NCI-H460 (cell line): ENCODE data around the gene PSMA2. TPM values are rescaled to one million over a fixed set of nuclear protein-coding genes. Genes with fewer than 3 reads are reported as not detected.
A peak's percentile ranks its signal among the peaks of the same experiment; 100 is the strongest.
"Not testable (repeated sequence)": the region's sequence is repeated elsewhere in the genome, so short reads cannot be mapped to it uniquely, and the experiment has no call there.

Experiments used
- DNase-seq: peaks from one replicate; pipeline ENCODE4 v3.0.0-alpha.2; 2016; ENCODE audit warnings: low read depth; ENCODE audit errors: extremely low read depth
- total RNA-seq: library from RNA; depleted of rRNA; stranded (reverse); fragments of >200 nt; shearing (Covaris generic); gene quantifications from 2 replicates; pipeline ENCODE4 v1.2.3, GENCODE V29; 2014

The PSMA2 gene
- total RNA-seq, 1 experiment from 2014 or later = 102 TPM

DNA sequence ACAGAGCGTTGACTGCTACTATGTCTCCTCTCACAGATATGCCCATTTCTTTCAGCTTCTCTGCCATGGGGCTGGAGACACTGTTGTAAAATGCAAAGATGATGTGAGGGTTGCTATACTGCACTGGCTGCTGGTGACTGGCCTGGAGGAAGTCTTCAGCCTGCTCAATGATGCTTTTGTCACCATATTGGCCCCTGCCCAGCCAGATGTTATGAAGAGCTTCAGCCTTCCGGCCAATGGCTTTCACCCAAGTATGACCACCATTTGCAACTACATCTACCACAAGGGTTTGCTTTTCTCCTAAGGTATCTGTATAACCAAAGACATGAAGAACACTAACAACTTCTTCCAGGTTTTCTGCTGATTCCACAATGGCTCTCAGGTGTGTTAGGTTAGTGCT, 21.7 kb downstream of the PSMA2 start:
- DNase-seq = no peak

DNA sequence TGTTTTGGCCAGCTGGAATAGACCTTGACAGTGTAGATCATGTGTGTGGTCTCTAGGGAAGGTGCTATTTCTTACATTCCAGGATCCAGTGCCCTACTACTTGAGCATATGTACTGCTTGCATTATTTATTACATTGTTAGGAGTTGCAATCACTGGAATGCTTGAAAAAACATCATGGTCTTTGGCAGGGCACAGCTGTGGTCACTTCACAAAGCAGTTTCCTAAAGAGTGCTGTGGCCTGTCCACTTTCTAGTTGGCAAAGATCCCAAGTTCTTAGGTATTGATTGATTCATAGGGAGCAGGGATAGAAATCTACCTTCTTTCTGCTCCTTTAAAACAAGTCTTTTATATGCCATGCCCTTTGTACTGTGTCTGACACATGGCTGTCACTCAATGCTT, 24.7 kb downstream of the PSMA2 start:
- no peak for DNase-seq

DNA sequence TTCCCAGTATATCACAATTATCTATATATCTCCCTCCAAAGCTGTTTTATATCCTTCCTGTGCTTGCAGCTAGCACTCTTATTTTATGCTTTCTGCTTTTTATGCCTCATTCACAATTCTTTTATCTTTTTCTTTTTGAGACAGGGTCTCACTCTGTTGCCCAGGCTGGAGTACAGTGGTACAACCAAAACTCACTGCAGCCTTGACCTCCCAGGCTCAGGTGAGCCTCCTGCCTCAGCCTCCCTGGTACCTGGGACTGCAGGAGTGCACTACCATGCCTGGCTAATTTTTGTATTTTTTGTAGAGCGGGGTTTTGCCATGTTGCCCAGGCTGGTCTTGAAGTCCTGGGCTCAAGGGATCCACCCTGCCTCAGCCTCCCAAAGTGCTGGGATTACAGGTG, 25.8 kb downstream of the PSMA2 start:
- no peak for DNase-seq

DNA sequence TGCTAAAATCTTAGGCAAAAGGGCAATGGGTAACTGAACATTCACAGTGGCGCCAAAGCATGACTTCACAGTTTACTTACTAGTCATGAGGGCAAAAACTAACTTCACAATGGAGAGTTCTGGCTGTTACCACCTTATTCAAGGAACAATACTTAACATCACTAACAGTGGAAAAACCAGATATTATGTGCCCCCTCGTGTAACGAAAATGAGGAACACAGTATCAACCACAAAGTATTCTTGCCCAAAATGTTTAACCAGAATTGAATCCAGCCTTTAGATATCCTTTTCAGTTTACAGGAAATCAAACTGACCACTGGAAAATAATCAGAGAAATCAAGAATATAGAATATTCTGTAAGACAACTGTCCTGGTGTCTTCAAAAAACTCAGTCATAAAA, 29.6 kb downstream of the PSMA2 start:
- no peak for DNase-seq

DNA sequence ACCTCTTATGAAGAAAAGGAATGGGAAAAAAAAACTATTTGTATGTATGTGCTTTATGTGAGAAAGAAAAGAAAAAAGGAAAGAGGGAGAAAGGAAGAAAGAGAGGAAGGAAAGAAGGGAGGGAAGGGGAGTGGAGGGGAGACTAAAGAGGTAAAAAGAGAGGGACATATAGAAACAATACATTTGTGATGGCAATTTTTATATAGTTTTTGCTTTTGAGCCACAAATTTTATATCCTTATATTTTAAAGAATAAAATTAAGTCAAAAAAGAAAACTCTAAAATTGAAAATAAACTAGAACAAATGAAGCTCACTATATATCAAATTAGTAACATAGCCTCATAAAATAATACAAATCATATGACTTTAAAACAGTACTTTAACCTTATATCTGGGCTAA, 31.1 kb downstream of the PSMA2 start:
- DNase-seq = no peak

DNA sequence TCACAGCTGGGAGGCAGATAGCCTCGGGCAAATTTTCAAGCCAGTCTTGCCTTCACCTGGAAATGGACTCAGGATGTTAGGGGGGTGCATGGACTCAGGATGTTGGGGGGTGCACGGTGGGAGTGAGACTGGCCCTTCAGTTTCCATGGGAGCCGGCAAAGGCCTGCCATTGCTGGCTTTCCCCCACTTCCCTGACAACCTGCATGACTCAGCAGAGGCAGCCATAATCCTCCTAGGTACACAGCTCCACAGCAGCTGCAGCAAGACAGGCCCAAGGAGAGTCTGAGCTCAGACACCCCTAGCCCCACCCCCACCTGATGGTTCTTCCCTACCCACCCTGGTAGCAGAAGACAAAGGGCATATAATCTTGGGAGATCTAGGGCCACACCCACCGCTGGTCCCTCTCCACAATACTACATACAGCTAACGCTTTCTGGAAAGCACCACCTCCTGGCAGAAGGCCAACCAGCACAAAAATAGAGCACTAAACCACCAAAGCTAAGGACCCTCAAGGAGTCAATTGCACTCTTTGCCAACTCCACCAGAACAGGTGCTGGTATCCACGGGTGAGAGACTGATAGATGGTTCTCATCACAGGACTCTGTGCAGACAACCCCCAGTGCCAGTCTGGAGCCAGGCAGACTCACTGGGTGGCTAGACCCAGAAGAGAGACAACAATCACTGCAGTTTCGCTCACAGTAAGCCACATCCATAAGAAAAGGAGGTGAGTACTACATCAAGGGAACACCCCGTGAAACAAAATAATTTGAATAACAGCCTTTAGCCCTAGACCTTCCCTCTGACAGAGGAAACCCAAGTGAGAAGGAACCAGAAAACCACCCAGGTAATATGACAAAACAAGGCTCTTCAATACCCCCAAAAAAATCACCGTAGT, 38.4 kb downstream of the PSMA2 start:
- DNase-seq = no peak

DNA sequence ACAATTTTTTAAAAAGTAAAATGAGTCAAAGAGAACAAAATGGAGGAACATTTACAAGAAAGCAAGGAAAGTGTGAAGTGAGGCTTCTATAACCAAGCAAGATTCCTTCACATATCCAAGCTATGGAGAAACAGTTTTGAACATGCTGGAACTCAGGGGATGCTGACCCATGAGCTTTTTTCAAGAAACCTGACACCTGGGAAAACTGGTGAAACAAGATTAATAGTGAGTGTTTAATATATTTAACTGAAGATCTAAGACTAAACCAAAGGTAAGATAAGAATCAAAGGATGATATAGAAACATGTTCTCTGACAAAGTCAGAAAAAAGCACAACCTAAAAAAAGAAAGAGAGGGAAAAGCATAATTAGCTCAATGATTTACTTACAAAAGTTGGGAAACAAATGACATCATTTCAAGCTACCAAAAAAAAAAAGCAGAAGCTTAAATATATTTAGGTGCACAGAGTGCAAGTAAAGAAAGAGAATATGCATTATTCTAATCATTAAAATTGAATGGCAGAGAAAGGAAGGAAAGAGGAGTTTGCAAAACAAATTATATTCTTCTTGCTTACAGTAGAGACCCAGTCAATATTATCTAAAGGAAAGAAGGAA, 45.0 kb downstream of the PSMA2 start:
- no peak for DNase-seq

DNA sequence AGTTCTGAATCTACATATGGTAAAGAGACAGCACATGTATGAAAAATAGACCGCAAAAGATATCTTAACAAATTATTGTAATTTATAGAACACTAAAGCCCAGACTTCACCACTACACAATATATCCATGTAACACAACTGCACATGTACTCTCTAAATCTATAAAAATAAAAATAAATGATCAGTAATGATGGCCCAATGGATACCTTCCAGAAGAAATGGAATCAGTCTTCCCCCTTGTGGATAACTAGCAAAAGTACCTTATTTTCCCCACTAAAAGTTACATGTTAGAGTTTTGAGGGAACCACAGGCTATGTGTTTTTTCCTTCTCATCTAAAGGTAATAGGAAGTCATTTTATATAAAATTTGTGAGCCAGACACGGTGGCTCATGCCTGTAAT, 45.8 kb downstream of the PSMA2 start:
- DNase-seq = peak; percentile 23

DNA sequence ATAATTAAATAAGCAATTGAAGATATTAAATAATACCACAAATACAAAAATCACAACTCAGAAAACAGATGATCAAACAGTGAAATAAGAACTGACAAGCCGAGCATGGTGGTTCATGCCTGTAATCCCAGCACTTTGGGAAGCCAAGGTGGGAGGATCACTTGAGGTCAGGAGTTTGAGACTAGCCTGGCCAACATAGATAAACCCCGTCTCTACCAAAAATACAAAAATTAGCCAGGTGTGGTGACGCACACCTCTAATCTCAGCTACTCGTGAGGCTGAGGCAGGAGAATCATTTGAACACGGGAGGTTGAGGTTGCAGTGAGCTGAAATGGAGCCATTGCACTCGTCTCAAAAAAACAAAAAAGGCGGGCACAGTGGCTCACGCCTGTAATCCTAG, 46.8 kb downstream of the PSMA2 start:
- not testable (repeated sequence) for DNase-seq

DNA sequence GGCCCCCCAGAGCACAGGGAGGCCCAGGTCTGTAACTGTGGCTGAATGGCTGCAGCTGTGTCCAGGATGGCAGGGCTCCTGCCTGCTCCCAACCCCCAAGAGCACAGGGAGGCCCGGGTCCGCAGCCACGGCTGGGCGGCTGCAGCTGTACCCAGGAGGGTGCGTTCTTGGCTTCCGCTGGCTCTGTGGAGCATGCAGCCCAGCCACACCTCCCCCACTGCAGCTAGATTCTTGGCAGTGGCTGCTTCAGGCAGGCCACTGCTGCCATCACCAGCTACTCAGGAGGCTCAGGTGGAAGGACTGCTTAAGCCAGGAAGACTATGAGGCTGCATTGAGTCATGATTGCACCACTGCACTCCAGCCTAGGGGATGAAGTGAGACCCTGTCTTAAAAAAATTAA, 48.0 kb downstream of the PSMA2 start:
- DNase-seq = no peak

DNA sequence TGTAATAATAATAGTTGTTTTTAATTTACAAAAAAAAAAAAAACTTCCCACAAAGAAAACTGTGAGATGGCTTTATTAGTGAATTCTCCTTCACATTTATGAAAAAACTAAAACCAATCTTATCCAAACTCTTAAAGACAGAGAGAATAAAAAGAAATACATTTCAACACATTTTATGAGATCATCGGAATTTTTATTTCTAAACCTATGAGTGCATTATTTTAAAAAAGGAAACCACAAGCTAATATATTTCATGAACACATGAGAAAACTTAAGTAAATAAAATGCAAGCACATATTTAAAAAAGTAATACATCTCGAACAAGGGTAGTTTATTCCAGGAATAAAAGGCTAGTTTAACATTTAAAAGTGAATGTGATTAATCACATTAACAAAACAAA, 51.6 kb downstream of the PSMA2 start:
- DNase-seq = no peak

DNA sequence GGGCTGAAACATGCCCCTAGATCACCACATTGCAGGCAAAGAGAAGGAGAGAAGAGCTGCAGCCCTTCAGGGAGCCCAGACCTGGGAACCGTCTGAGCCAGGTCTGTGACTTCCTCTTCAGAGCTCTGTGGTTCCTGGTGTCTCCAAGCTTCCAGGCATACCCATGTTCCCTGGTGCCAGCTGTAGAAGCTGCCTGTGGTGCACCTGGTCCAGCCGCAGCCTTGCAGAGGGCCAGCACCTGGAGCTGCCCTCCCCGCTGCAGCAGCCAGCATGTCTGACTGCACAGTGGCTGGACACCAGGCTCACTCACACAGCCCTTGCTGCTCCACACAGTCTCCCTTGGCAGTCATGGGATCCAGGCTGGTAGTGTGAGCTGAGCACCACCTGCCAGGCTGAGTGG, 53.7 kb downstream of the PSMA2 start:
- DNase-seq = no peak

DNA sequence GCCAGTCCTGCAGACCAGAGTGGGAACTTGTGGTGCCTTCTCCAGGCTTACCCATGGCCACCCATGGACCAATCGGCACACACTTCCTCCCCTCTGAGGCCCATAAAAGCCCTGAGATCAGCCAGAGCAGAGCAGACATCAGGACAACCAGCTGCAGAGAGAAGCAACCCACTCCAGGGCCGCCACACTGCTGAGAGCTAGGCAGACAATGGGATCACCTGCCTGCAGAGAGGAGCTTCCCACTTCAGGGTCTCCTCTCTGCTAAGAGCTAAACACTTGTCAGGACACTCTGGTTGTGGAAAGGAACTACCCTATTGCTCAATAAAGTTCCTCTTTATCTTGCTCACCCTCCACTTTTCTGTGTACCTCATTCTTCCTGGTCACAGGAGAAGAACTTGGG, 54.1 kb downstream of the PSMA2 start:
- no peak for DNase-seq

DNA sequence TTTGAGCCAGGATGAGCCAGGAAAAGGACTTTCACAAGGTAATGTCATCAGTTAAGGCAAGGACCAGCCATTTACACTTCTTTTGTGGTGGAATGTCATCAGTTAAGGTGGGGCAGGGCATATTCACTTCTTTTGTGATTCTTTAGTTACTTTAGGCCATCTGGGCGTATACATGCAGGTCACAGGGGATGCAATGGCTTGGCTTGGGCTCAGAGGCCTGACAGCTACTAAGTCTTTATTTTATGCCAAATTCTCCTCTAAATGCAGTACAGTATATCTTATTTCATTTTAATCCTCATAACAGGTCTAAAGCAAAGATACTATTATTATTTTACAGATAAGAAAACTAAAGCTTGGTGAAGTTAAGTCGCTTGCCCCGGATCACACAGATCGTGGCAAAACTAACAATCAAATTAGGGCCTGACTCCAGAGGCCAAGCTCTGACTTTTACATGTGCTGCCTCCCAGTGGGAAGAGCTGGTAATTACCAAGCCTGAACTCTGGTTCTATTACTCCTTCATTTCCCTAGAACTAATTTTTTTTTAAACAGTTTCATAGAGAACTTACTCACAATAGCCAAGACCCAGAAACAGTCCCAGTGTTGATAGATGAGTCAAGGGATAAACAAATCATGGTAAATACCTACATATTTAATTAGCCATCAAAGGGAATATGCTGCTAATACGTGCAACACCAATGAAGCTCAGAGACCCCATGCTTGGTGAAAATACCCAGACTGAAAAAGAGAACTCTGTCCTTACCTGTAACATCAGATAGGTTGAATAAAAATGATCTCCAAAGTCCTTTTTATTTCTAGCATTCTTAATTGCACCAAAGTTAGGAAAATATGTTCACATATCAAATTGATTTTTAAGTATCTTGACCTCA, 55.5 kb downstream of the PSMA2 start:
- DNase-seq = peak; percentile 67

DNA sequence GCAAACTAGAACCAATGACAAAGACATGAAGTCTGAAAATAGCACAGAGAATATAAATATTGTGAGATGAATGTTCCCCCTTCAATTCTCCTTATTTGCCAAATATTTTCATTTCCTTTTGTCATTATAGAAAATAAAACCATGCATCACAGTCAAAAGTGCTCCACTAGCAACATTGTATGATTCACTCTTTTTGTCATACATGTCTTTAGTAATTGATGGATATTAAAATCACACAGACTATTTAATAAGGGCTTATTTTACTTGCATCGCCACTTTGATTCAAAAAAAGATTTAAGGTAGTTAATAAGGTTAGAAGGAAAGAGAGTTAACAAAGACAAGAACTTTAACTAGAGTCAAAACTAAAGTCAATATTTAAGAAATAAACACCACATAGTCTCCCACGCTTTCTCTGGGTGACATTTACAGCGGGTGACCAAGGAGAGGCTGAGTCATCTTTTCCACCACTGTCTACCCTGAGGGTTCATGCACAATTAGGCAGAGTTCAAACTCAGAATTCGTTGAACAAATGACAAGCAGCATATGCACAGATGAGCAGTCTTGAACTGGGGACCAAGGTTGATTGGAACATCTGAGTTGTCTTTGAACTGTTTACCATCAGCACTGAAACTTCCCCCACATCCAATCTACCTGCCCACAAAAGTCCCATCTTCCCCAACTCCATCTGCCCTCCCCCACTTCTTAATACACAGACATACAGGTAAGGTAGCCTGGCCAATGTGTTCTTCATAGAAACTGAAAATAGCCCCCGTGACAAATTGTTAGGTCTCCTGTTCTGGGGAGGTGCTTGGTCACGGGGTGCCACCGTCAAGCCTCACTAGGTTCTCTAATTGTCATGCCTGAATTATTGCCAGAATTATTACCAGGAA, 62.6 kb downstream of the PSMA2 start:
- no peak for DNase-seq

DNA sequence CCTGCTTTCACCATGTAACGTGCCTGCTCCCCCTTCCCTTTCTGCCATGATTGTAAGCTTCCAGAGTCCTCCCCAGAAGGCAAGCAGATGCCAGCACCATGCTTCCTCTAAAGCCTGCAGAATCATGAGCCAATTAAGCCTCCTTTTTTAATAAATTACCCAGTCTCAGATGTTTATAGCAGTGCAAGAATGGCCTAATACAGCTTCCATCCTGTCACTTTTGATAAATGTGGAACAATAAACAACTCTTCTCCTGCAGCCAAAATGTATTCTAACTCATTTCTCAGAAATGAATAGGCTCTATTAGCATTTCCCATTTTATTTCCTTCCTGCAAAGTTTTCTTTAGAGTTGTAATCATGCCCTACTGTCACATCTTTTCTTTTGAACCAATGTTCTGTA, 63.5 kb downstream of the PSMA2 start:
- no peak for DNase-seq
